A549 (cell line): ENCODE data around the gene SLC23A3.

ENCODE experiments used
- JUN ChIP-seq, 2 experiments: fragments of >200 bp; sonication (Bioruptor Twin); formaldehyde crosslinking; IDR thresholded peaks; 2 replicates in 1 of 2; 3 replicates in 1 of 2; pipeline ENCODE4 v1.6.1; 2016 to 2017
- POLR2A ChIP-seq: IDR thresholded peaks from 2 replicates; pipeline ENCODE4 v1.6.1; 2012; ENCODE audit warnings: mild to moderate bottlenecking, low read length

DNA sequence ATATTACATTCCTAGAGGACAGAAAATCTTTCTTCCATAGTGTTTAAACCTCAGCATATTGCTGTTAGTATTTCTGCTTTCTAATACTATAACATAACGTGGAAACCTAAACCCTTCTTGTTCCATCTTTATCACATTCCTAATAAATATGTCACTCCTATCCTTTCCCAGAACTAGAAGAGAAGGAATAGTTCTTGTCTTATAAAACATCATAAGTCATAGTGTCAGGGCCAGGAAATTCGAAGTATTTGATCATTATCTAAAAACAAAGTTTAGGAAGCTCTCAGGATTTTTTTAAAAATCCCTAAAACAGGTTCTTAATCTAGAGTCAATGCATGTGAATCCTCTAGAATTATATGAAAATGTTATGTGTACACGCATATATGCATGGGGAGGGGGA lies 11.2 kb downstream of the SLC23A3 start:
- TF ChIP-seq POLR2A, result no peak
- no peak for TF ChIP-seq JUN (IDR thresholded peaks at IDR 0.05)
